Cardiac septum (tissue), 1 donor: Measurements from ENCODE around the gene ZNF335. TPM values are rescaled to one million over a fixed set of nuclear protein-coding genes. Genes with fewer than 3 reads are reported as not detected.

Source experiments
- DNase-seq: peaks from one replicate; pipeline ENCODE4 v3.0.0-alpha.2; 2020; ENCODE audit warnings: low spot score
- intact Hi-C: fragments of 100-400 bp; cut with DNase I; formaldehyde crosslinking; loops from one replicate; pipeline ENCODE4 v1.14.0; 2022
- long read RNA-seq: library from polyadenylated mRNA; unstranded; transcript quantifications from one replicate; pipeline ENCODE4 v2.0.0, GENCODE V29; 2021
- total RNA-seq: library from RNA; stranded (reverse); fragmentation: NEBNext Ultra II Directional; extraction: Animal tissue kit (Norgen Biotek cat#: 25700); gene quantifications from one replicate; pipeline ENCODE4 v1.2.1, GENCODE V29; 2021
- donor health status: DM: no; HTN: no; CAD: no.

The ZNF335 gene
- total RNA-seq: 8.5 TPM
- long read RNA-seq, partial matches to known transcripts: 3 of 7 reads
- long read RNA-seq, other reads (novel, unspliced or antisense): 4 of 7 reads

- intact Hi-C loops: loop anchor here (2.0 to 5.0 kb wide), 3 partner anchors 35 to 91 kb away; partner anchors contain the start of genes CTSA, NEURL2 and ZSWIM1
- DNase-seq: peak; percentile 97
Observed at GRCh38 chr20:45971675-45972499, at the start of gene ZNF335. Gene ZNF335 (minus strand): TSS chr20:45972203. CDS start chr20:45971410, 793 bp downstream.

GRCh38 chr20:46020555-46020954 lies 48.6 kb upstream of the ZNF335 start:
- intact Hi-C loops: loop anchor here (5.0 kb wide), 1 partner anchor 42 kb away; no protein-coding TSS in a partner anchor
- DNase-seq: no peak

GRCh38 chr20:46018611-46019010 lies 46.6 kb upstream of the ZNF335 start:
- DNase-seq: no peak
- intact Hi-C loops: loop anchor here (10.0 kb wide), 1 partner anchor 156 kb away; no protein-coding TSS in a partner anchor

GRCh38 chr20:46018112-46018511 lies 46.1 kb upstream of the ZNF335 start:
- intact Hi-C loops: loop anchor here (10.0 kb wide), 1 partner anchor 157 kb away; no protein-coding TSS in a partner anchor
- DNase-seq: no peak

GRCh38 chr20:46017272-46017671 lies 45.3 kb upstream of the ZNF335 start:
- intact Hi-C loops: loop anchor here (10.0 kb wide), 1 partner anchor 158 kb away; no protein-coding TSS in a partner anchor
- DNase-seq: no peak

- no peak for DNase-seq
- intact Hi-C loops: loop anchor here (2.0 to 10.0 kb wide), 2 partner anchors 74 to 160 kb away; partner anchors contain the start of gene NCOA5
Observed at GRCh38 chr20:46014517-46015396, 42.8 kb upstream of the ZNF335 start.

GRCh38 chr20:46013829-46014516 lies 42.0 kb upstream of the ZNF335 start:
- DNase-seq: no peak
- intact Hi-C loops: loop anchor here (2.0 to 10.0 kb wide), 2 partner anchors 75 to 161 kb away; partner anchors contain the start of gene NCOA5

GRCh38 chr20:46013322-46013828 lies 41.4 kb upstream of the ZNF335 start:
- DNase-seq: no peak
- intact Hi-C loops: loop anchor here (10.0 kb wide), 1 partner anchor 161 kb away; no protein-coding TSS in a partner anchor

- no peak for DNase-seq
- intact Hi-C loops: loop anchor here (10.0 kb wide), 1 partner anchor 162 kb away; no protein-coding TSS in a partner anchor
Observed at GRCh38 chr20:46012921-46013320, 40.9 kb upstream of the ZNF335 start.

GRCh38 chr20:46011631-46012482 lies 39.9 kb upstream of the ZNF335 start:
- DNase-seq: peak; percentile 94
- intact Hi-C loops: loop anchor here (10.0 kb wide), 1 partner anchor 163 kb away; no protein-coding TSS in a partner anchor

GRCh38 chr20:46010491-46011391 lies 38.7 kb upstream of the ZNF335 start:
- intact Hi-C loops: loop anchor here (10.0 kb wide), 1 partner anchor 164 kb away; no protein-coding TSS in a partner anchor
- no peak for DNase-seq

GRCh38 chr20:46009816-46010215 lies 37.8 kb upstream of the ZNF335 start:
- no peak for DNase-seq
- intact Hi-C loops: loop anchor here (10.0 kb wide), 1 partner anchor 165 kb away; no protein-coding TSS in a partner anchor

GRCh38 chr20:46007671-46008070 lies 35.7 kb upstream of the ZNF335 start:
- intact Hi-C loops: no loop called here
- DNase-seq: no peak

- no peak for DNase-seq
- intact Hi-C loops: no loop called here
Observed at GRCh38 chr20:46006964-46007363, 35.0 kb upstream of the ZNF335 start.

- no peak for DNase-seq
- intact Hi-C loops: no loop called here
Observed at GRCh38 chr20:46006022-46006705, 34.2 kb upstream of the ZNF335 start.

- peak; percentile 90 for DNase-seq
- intact Hi-C loops: no loop called here
Observed at GRCh38 chr20:46004889-46005473, 33.0 kb upstream of the ZNF335 start.
